HCT116 (cell line): ENCODE data around the gene CCER1. TPM values are rescaled to one million over a fixed set of nuclear protein-coding genes. Genes with fewer than 3 reads are reported as not detected.

ENCODE experiments used
- ATAC-seq: fragments of 200-7000 bp; cut with Tn5 transposase; 2 replicates; pipeline ENCODE4 v1.9.1; 2020; ENCODE audit warnings: mild to moderate bottlenecking, moderate library complexity
- BruUV-seq: library from RNA; stranded (reverse); fragments of 400-500 nt; replicated peaks from 2 replicates; lab custom pipeline; 2021; lab: Mats Ljungman, UMichigan
- CTCF ChIA-PET: fragments of 300-600 bp; sonication (Branson Sonifier 250); formaldehyde crosslinking; loops from one replicate; lab custom pipeline; 2021; ENCODE audit warnings: antibody characterized with exemption; lab: Charles Lee
- POLR2A ChIA-PET: fragments of 300-600, 350-600 bp; sonication (Branson Sonifier 250); formaldehyde crosslinking; loops from one replicate; lab custom pipeline; 2021; ENCODE audit warnings: antibody characterized with exemption; lab: Charles Lee
- RAD21 ChIA-PET, 2 experiments: fragments of 300-600 bp; sonication (Branson Sonifier 250); formaldehyde crosslinking; loops; one replicate each; lab custom pipeline; 2023; ENCODE audit warnings: low total read pairs in 2 of 2; ENCODE audit not compliant: uncharacterized antibody in 2 of 2, unreplicated experiment in 2 of 2, low non-redundant PET in 1 of 2; lab: Charles Lee
- DNase-seq: peaks from one replicate; pipeline ENCODE4 v3.0.0-alpha.2; 2010; ENCODE audit warnings: low read depth, low spot score
- H2AFZ ChIP-seq: fragments of 200-600 bp; shearing (Covaris generic), sonication (generic); 2 replicates; pipeline ENCODE4 v1.6.1; 2017; ENCODE audit warnings: low read depth, mixed run types, mixed read lengths, antibody characterized with exemption, low read length; ENCODE audit not compliant: poor library complexity, severe bottlenecking
- H3K27ac ChIP-seq: 2 replicates; pipeline ENCODE4 v1.5.1; 2012; ENCODE audit warnings: low read depth, low read length
- H3K27me3 ChIP-seq: fragments of 200-600 bp; sonication (generic); 2 replicates; pipeline ENCODE4 v1.6.1; 2016; ENCODE audit warnings: mixed run types, low read length, mixed read lengths; ENCODE audit not compliant: insufficient read depth
- H3K36me3 ChIP-seq, 2 experiments: fragments of 200-500 bp in 1 of 2; fragments of 200-600 bp in 1 of 2; sonication (Bioruptor generic) in 1 of 2; sonication (generic) in 1 of 2; 2 replicates each; pipeline versions ENCODE4 v1.5.1 to v1.6.1; 2014 to 2016; ENCODE audit warnings: low read length in 2 of 2, inconsistent platforms in 1 of 2, mixed read lengths in 1 of 2, mixed run types in 1 of 2; ENCODE audit not compliant: insufficient read depth in 2 of 2, control insufficient read depth in 1 of 2
- H3K4me1 ChIP-seq, 2 experiments: fragments of 200-600 bp in 1 of 2; sonication (generic) in 1 of 2; 2 replicates each; pipeline versions ENCODE4 v1.5.1 to v1.6.1; 2012 to 2017; ENCODE audit warnings: low read length in 2 of 2, inconsistent platforms in 1 of 2, mild to moderate bottlenecking in 1 of 2, mixed read lengths in 1 of 2, mixed run types in 1 of 2, moderate library complexity in 1 of 2; ENCODE audit not compliant: insufficient read depth in 2 of 2, control insufficient read depth in 1 of 2
- H3K4me2 ChIP-seq: fragments of 200-600 bp; sonication (generic); 2 replicates; pipeline ENCODE4 v1.6.1; 2017; ENCODE audit warnings: mixed run types, low read length, mixed read lengths
- H3K4me3 ChIP-seq, 2 experiments: fragments of 200-600 bp in 1 of 2; sonication (generic) in 1 of 2; replicated peaks in 1 of 2; 2 replicates each; pipeline ENCODE4 v1.5.1; 2011 to 2016; ENCODE audit warnings: low read length in 2 of 2, control low read depth in 1 of 2, low read depth in 1 of 2, mild to moderate bottlenecking in 1 of 2, mixed read lengths in 1 of 2, mixed run types in 1 of 2
- H3K79me2 ChIP-seq: fragments of 200-600 bp; sonication (generic); 2 replicates; pipeline ENCODE4 v1.6.1; 2017; ENCODE audit warnings: mild to moderate bottlenecking, mixed run types, low read length, moderate library complexity, mixed read lengths; ENCODE audit not compliant: insufficient read depth
- H3K9ac ChIP-seq: fragments of 200-600 bp; sonication (generic); 2 replicates; pipeline ENCODE4 v1.6.1; 2016; ENCODE audit warnings: low read length, mixed read lengths
- H3K9me2 ChIP-seq: fragments of 200-600 bp; sonication (generic), shearing (Covaris generic); 2 replicates; pipeline ENCODE4 v1.6.1; 2017; ENCODE audit warnings: mixed run types, mild to moderate bottlenecking, moderate library complexity; ENCODE audit not compliant: insufficient read depth
- H3K9me3 ChIP-seq, 2 experiments: fragments of 200-500 bp in 1 of 2; fragments of 200-600 bp in 1 of 2; sonication (Bioruptor generic) in 1 of 2; sonication (generic) in 1 of 2; 2 replicates each; pipeline ENCODE4 v1.6.1; 2014 to 2017; ENCODE audit warnings: low read length in 2 of 2, mixed read lengths in 2 of 2, inconsistent platforms in 1 of 2, low read depth in 1 of 2, mild to moderate bottlenecking in 1 of 2, mixed run types in 1 of 2, moderate library complexity in 1 of 2; ENCODE audit not compliant: control insufficient read depth in 1 of 2, insufficient read depth in 1 of 2
- H4K20me1 ChIP-seq: fragments of 200-600 bp; sonication (generic), shearing (Covaris generic); 2 replicates; pipeline ENCODE4 v1.6.1; 2017; ENCODE audit warnings: mixed run types, mild to moderate bottlenecking, moderate library complexity; ENCODE audit not compliant: insufficient read depth
- ATF3 ChIP-seq: IDR thresholded peaks from 2 replicates; pipeline ENCODE4 v1.6.1; 2012
- CTCF ChIP-seq, 3 experiments: fragments of 200-600 bp in 1 of 3; sonication (generic) in 1 of 3; IDR thresholded peaks in 2 of 3; conservative IDR thresholded peaks in 1 of 3; 2 replicates each; pipeline ENCODE4 v1.5.1; 2012 to 2017; ENCODE audit warnings: low read depth in 2 of 3, low read length in 2 of 3, antibody characterized with exemption in 1 of 3, borderline replicate concordance in 1 of 3, control low read depth in 1 of 3, mild to moderate bottlenecking in 1 of 3, mixed read lengths in 1 of 3, mixed run types in 1 of 3, moderate library complexity in 1 of 3; ENCODE audit not compliant: insufficient read depth in 1 of 3
- EGR1 ChIP-seq: IDR thresholded peaks from 2 replicates; pipeline ENCODE4 v1.6.1; 2012; ENCODE audit warnings: low read depth
- MAX ChIP-seq: IDR thresholded peaks from 2 replicates; pipeline ENCODE4 v1.6.1; 2012
- POLR2A ChIP-seq: IDR thresholded peaks from 2 replicates; pipeline ENCODE4 v1.7.0; 2011; ENCODE audit warnings: borderline replicate concordance; ENCODE audit not compliant: insufficient read depth, insufficient read length; ENCODE audit errors: extremely low read depth
- POLR2AphosphoS5 ChIP-seq: IDR thresholded peaks from 2 replicates; pipeline ENCODE4 v1.6.1; 2011; ENCODE audit warnings: mild to moderate bottlenecking, low read depth, low read length, moderate library complexity
- RAD21 ChIP-seq: IDR thresholded peaks from 2 replicates; pipeline ENCODE4 v1.6.1; 2012; ENCODE audit warnings: low read depth, mild to moderate bottlenecking
- REST ChIP-seq: IDR thresholded peaks from 2 replicates; pipeline ENCODE4 v1.6.1; 2012; ENCODE audit warnings: low read depth
- SIN3A ChIP-seq: IDR thresholded peaks from 2 replicates; pipeline ENCODE4 v1.6.1; 2012; ENCODE audit warnings: low read depth
- SRF ChIP-seq: IDR thresholded peaks from 2 replicates; pipeline ENCODE4 v1.6.1; 2012; ENCODE audit warnings: low read depth
- TCF7L2 ChIP-seq: IDR thresholded peaks from 2 replicates; pipeline ENCODE4 v1.7.0; 2011; ENCODE audit warnings: borderline replicate concordance, inconsistent platforms; ENCODE audit not compliant: insufficient read depth, insufficient read length; ENCODE audit errors: extremely low read depth
- YY1 ChIP-seq: IDR thresholded peaks from 2 replicates; pipeline ENCODE4 v1.6.1; 2011; ENCODE audit warnings: low read length, low read depth, moderate library complexity, mild to moderate bottlenecking; ENCODE audit not compliant: insufficient replicate concordance; ENCODE audit errors: extremely low read depth
- ZNF274 ChIP-seq: fragments of 200-500 bp; sonication (Bioruptor generic); IDR thresholded peaks from 2 replicates; pipeline ENCODE4 v1.6.1; 2014; ENCODE audit warnings: mild to moderate bottlenecking, low read depth, low read length, inconsistent platforms
- intact Hi-C: fragments of 100-400 bp; cut with micrococcal nuclease; formaldehyde crosslinking; loops from 2 replicates; pipeline ENCODE4 v1.10.0; 2022
- total RNA-seq: library from RNA; stranded (reverse); gene quantifications from one replicate; pipeline ENCODE4 v1.2.1, GENCODE V29; 2021; ENCODE audit not compliant: unreplicated experiment

Gene CCER1
- total RNA-seq, 1 experiment from 2014 or later, result not detected

GRCh38 chr12:90991952-90992465 lies 37.0 kb upstream of the CCER1 start:
- ATAC-seq, result no peak
- no peaks in the 10 kb centered on the region for H3K79me2 ChIP-seq

More at GRCh38 chr12:90991952-90992465, 37.0 kb upstream of the CCER1 start:
- Histone ChIP-seq H3K4me1 (no peaks in the 10 kb centered on the region), H3K36me3 (no peaks in the 10 kb centered on the region), H2AFZ (no peak overlapping the region), H3K27me3 (no peaks in the 10 kb centered on the region), H3K4me3 (no peak overlapping the region), H3K9me3 (no peaks in the 10 kb centered on the region), H3K4me2 (no peak overlapping the region), H3K9me2 (no peaks in the 10 kb centered on the region), H3K9ac (no peak overlapping the region), H3K27ac (no peak overlapping the region), H4K20me1 (no peaks in the 10 kb centered on the region)
- ChIA-PET CTCF (no interaction called here), RAD21 (no interaction called here), POLR2A (no interaction called here)
- no TSS peak for BruUV-seq
- intact Hi-C loops, result no loop called here
- no peak for DNase-seq
- TF ChIP-seq POLR2A (no peak), POLR2AphosphoS5 (no peak), REST (no peak), YY1 (no peak), SIN3A (no peak), RAD21 (no peak), EGR1 (no peak), ZNF274 (no peak), ATF3 (no peak), SRF (no peak), MAX (no peak), CTCF (IDR thresholded peaks at IDR 0.05 in 2 of 3, conservative IDR thresholded peaks at IDR 0.05 in 1 of 3; ENCODE audit: borderline replicate concordance in 1 of 3, insufficient read depth in 1 of 3, low read depth in 2 of 3, low read length in 2 of 3) (no peak), TCF7L2 (no peak)
